ENCODE results near the gene FSTL4.
"Not testable (repeated sequence)": the region's sequence is repeated elsewhere in the genome, so short reads cannot be mapped to it uniquely, and the experiment has no call there.

FSTL4 gene

DNA sequence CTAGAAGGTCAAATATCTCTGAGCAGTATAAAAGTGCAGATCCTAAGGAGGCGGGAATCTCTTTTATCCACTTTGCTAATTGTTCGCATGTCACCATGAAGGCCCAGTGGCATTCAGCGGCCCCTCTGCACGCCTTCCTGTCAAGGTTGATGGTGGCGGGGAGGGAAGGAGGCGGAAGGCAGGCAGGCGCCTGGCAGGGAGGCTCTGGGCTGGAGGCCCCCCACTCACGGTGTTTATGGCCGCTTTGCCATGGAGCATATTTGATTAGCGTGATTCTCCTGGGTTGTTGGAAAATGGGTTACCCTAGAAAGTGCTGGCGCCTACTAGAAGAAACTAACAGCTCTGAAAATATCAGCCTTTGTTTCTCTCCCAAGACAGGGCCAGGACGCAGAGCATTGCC, 209.6 kb downstream of the FSTL4 start:
- DNase-seq (ENCODE audit: low spot score), result no peak

DNA sequence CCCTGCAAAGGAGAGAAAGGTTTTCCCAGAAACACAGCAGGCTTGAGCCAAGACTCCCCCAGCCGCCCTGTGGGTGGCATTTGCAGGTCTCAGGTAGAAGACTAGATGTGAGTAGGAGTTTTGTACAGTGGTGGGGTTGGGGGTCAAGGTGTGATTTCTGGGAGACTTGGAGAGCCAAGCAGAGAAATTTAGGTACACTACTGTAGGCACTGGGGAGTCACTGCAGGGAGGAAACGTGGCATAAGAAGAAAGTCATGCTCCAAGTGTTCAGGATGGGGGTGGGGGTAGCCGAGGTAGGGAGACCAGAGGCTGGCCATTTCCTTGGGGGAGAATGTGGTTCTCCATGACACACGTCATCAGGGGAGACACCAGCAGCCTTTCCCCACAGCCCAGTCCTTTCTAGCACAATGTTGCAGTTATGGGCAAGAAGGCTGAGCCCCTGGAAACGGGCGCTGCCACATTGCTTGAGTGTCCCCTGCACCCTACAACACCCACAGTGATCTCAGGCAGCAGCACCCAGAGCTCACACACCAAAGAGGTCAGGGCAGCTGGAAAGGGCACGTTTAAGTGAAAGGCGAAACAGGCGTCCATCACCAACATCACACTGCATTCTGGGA, 210.5 kb downstream of the FSTL4 start:
- DNase-seq (ENCODE audit: low spot score), result no peak

DNA sequence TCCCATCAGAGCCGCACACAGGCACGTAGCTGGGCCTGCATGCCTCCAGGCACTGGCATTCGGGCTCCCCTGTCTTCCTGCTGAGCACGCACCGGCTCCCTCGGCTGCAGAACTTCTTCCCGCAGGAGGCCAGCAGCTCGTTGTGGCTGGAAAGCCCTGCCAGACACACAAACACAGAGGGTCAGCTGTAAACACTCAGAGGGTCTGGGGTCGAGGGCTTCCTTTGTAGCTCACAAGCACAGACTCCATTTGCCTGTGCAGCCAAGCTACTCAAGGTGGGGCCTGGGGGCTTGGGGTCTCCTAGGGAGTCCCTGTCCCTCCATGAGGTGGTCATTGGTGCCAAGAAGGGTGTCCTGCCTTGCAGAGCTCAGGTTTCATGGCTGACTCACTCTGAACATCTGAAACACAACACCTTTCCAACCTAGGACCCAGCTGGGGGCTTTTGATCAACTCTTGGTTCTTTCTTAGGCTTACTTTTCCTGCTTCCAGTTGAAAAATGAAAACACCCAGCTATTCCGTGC, 211.4 kb downstream of the FSTL4 start:
- no peak for DNase-seq (ENCODE audit: low spot score)

DNA sequence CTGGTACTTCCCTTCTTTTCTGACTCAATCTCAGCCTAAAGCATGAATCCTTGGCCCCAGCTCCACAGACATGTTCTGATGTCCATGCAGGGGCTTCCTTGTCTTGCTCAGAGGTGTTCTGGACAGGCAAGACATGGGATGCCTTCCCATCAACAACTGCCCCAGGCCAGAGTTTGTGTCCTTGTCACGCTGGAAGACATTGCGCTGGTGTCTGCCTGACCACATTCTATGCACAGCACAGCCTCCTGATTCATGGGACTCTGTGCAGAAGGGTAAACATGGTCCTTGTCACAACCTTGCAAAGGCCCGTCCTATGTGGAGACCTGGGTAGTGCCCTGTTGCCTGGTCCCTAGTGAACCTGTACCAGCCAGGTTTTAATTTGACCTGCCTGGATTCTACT, 212.2 kb downstream of the FSTL4 start:
- no peak for DNase-seq (ENCODE audit: low spot score)

DNA sequence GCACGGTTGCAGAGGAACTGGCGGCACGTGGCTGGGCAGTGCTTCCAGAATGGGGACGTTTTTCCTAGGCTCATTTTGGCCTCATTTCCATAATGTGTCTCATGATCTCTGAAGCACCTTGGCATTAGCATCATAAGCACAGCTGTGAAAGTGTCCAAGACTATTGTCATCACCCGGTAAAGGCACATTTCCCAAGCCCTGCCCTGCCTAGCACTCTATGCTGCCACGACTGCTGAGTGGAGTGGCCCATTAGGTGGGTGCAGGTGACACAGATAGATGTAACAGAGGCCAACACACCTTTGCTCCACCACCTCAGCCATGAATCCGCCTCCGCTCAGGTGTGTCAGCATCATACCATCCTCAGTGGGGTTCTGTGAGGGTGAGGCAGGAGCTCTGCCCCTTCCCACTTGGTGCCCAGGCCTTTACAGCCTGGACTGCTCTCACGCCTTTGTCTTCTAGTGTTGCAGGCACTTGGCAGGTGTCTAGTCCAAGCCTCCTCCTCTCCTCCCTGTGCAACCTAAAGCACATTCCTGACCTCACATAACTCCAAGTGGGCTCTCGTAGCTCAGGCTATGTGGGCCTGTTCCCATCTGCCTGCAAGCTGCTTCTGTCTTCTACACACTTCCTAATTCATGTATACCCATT, 213.0 kb downstream of the FSTL4 start:
- DNase-seq (ENCODE audit: low spot score), result no peak

DNA sequence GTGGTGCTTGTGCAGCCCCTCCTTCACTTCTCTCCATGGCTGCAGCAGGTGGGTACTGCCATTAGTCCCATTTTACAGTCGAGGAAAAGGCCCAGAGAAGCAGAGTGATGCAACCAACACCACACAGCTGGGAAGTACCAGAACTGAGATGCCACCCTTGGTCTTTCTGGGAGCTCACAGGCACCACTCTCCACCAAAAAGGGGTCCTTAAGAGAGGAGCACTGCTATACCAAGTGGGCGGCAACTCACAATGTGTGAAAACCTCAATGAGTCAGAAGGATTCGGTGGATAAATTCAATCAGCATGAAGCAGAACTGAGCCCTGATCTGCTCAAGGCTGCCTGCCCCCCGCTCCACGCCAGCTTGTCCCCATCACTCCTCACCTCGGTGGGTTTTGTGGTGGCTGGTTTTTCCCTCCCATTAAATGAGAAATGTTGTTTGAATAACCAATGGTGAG, 213.7 kb downstream of the FSTL4 start:
- DNase-seq (ENCODE audit: low spot score), result no peak

DNA sequence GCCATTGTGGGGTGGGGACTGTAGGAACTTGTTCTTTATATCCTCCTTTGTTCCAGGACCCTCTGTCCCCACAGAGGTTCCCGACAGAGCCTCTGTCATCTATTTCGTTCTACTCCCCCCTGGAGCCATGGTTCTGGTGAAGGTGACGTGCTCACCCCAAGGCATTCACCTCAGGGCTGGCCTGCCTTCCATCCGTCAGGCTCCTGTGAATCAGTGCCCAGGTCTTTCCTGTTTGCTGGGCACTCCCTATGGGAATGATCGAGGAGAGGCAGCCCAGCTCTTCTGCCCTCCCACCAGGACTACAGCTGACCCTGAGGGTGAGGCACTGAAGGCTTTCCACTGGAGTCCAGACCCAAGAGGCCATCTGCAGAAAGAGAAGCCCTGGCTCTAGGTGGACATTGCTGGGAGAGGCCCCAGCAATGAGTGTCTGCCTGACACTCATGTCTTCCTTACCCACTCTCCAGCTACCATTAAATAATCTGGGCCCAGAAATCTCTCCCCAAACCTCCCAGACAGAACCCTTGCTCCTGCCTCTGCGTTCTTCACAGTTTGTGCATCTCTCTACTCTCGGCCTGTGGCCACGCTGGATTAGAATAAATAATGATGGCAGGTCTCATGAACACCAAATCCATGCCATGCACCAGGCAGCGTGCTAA, 214.2 kb downstream of the FSTL4 start:
- no peak for DNase-seq (ENCODE audit: low spot score)

DNA sequence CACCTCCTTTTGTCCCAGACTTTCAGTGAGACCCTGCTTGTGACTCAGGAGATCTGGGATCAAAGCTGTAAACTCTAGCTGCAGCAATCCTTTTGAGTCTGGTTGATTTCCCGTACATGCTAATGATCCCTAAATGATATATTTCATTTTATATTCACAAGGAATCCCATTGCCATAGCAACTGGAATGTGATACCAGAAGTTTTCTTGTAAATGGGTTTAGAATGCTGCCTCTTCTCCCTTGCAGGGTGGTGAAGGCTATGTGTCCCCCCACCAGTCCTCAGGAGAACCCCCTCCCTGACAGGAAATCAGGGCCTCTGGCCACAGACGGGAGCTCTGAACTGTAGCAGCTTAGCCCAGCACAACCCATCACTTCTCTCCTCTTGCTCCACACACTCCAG, 215.0 kb downstream of the FSTL4 start:
- no peak for DNase-seq (ENCODE audit: low spot score)

DNA sequence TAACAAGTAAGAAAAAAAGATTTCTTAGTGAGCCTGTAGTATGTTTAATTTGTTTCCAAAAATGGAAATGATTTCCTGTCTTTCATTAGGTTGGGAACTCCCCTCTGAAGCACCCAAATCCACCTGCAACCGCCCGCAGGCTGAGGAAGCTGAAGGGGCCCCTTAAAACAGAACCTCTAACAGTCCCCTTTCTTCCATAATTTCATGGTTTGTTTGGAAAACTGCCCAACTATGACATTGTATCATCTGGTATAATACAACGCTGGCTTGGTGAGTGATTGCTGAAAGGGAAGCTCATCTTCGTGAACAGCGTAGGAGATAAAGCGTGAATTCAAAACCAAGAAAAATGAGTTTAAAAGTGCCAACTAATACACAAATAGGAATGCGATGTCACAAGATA, 215.5 kb downstream of the FSTL4 start:
- DNase-seq (ENCODE audit: low spot score), result no peak

DNA sequence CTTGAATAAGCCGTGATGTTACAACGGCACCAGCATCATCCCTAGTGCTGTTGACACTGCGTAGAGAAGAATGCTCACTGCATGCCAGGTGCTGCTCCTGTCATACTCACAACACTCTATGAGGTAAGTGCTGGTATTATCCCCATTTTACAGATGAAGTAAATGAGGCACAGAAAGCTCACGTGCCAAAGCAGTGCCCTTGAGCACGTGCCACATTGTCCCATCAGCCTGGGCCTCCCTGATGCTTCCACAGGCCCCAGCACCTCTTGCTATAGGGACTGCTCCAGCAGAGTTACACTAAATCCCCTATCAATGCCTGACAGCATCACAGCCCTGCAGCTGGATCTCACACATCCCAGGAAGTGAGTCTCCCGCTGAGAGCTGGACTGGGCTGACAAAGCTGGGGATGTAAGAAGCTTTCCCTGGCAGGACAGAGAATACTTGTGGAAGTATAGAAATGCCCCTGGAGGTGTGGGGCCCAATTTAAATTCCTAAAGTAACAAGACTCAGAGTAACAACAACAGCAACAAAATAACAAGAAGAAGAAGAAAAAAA, 216.1 kb downstream of the FSTL4 start:
- DNase-seq (ENCODE audit: low spot score), result no peak

DNA sequence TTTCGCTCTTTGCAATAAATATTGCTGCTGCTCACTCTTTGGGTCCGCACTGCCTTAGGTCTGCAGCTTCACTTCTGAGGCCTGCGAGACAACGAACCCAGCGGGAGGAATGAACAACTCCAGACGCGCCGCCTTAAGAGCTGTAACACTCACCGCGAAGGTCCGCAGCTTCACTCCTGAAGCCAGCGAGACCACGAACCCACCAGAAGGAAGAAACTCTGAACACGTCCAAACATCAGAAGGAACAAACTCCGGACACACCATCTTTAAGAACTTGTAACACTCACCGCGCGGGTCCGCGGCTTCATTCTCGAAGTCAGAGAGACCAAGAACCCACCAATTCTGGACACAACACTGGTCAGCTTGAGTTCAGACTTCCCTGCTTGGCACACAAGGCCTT, 217.1 kb downstream of the FSTL4 start:
- DNase-seq (ENCODE audit: low spot score), result not testable (repeated sequence)

DNA sequence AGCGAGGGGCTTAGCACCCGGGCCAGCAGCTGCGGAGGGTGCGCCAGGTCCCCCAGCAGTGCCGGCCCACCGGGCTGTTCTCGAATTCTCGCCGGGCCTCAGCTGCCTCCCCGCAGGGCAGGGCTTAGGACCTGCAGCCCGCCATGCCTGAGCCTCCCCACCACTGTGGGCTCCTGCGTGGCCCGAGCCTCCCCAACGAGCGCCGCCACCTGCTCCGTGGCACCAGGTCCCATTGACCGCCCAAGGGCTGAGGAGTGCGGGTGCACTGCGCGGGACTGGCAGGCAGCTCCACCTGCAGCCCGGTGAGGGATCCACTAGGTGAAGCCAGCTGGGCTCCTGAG, 217.9 kb downstream of the FSTL4 start:
- DNase-seq (ENCODE audit: low spot score), result not testable (repeated sequence)

DNA sequence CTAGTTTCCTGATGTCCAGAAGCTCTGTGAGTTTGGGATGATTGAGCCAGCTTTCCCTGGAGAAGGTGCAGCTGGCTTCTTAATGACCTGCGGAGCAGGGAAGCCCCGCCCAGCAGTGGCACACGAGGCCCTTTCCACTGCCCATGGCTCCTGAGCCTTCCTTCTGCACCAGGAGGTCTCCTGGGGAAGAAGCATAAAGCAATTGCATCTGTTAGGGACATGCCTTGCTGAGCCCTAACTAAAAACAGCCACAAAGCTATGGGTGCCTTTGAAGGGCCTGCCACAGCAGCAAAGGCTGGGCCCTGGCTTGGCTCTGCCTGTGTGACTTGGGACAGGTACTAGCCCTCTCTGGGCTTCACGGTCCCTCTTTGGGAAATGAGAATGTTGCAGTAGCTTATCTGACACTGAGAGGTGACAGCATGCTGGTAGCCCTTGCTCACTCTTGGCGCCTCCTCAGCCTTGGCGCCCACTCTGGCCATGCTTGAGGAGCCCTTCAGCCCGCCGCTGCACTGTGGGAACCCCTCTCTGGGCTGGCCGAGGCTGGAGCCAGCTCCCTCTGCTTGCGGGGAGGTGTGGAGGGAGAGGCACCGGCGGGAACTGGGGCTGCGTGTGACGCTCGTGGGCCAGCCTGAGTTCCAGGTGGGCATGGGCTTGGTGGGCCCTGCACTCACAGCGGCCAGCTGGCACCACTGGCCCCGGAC, 218.4 kb downstream of the FSTL4 start:
- no peak for DNase-seq (ENCODE audit: low spot score)

DNA sequence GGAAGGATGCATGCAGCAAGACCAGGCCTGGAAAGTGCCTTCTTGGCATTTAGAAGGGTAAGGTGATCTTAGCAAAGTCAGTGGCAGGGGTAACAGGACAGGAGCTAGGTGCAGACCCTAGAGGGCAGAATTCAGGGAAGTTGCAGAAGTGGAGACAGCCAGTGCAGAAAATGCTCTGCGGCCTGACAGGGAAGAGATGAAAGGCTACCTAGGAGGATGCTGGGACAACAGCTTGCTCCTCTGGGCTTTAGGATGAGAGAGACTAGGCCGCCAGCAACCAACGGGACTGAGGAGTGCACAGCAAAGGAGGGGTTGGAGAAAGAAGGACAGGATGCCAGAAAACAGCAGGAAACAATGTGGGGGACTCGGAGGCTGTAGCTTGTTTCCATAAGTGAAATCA, 219.9 kb downstream of the FSTL4 start:
- no peak for DNase-seq (ENCODE audit: low spot score)

DNA sequence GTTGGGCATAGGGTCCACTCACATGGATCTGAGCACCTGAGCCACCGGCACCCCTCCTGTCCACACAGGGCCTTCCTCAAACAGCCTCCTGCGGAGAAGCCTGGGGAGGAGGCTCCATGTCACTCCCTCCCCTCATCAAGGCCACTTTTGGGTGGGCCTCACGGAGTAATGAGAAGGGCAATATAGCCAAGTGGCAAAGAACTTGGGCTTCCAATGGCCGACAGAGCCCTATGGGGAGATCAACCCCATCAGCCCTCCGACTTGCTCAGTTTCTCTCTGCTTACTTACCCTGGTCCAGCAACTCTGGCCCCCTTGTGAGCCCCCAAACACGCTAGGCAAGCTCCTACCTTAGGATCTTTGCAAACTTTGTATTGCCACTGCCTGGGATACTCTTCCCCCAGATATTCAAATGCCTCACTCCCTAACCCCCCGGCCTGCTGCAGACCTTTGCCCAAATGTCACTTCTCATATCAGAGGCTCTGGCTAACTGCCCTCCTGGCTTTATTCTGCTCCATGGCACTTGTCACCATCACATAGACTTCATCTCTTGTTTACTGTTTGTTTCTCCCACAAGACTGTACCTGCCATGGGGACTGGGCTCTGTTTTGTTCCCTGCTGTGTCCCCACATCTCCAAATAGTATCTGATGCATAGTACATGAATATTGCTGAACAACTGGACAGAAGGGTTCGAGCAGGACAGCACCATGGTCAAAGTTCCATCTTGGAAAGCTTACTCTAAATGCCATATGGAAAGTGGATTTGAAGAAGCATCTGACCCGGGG, 220.8 kb downstream of the FSTL4 start:
- DNase-seq (ENCODE audit: low spot score), result no peak

DNA sequence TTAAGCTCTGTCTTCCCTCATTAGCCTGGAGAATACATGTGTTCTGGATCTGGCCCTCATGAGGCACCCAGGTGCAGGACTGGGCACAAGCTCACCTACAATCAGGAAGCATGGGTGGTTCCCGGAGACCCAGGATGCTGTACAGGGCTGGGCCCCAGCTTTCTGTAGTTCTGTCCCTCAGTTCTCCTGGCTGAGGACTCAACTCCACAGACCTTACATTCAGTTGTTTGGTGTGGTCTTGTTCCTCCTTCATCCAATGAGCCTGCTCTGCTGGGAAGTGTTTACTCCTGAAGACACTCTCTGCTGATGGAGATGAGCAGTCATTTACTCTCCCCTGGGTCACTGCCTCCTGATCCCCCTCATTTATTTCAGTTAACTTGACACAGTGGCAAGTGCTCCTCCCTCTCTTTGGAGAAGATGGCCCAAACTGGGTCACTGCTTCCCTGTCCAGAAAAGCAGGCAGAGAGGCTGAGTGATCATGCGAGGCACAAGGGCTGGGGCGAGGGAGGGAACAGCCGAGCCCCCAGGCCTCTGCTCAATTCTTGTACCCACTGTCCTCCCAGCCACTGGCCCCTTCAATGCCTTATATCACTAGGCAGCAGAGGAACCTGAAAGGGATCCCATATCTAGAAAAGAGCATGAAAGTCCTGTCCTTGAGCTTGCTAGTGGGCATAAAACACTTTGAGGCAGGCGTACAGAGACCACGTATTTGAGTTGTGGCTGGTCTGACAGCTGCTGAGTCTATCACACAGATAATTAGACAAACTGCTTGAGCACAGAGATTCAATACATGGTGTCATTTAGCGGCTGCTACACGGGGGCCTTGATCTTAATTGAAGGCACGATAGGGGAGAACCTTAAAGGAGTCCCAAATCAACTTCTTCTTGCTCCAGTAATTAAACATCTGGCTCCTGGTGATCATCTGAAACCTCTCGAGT, 221.7 kb downstream of the FSTL4 start:
- DNase-seq (ENCODE audit: low spot score), result no peak

DNA sequence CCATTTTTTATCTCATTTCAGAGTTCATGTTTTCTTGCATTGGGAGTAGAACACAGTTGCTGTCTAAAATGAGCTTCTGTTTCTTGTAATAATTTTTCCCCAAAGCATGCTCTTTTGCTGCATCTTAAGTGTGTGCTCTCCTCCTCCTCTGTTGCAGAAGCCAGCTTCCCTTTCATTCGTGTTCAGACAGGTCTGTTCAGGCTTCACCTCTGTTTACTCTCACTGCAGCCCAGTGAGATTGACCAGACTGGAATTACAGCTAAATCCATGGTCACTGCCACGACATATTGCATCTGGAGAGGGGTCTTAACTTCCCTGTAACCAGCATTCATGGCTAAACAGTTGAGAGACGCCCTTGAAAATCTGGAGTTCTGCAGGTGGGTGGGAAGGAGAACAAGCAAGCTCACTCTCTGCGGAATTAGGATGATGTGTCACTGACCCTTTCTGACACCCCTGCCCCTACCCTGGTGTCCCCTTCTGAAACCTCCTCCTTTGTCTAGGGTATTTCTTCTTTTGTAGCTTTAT, 223.2 kb downstream of the FSTL4 start:
- no peak for DNase-seq (ENCODE audit: low spot score)

DNA sequence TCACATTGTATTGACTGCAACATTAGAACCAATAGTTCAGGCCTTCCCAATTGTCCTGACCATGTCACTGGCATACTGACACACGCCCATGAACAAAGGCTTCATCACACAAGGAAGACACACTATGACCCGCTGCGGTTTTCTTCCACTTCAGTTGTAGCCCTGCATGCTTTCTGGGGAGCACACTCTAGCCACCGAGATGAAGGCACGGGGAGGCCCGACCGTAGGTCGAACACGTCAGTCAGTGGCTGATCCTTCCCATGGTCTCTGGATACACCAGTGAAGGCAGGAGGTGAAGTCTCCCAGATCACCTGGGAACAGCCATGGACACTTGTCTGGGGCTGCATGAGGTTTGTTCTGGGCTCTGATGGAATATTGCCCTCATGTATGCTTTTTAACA, 224.7 kb downstream of the FSTL4 start:
- DNase-seq (ENCODE audit: low spot score), result no peak

DNA sequence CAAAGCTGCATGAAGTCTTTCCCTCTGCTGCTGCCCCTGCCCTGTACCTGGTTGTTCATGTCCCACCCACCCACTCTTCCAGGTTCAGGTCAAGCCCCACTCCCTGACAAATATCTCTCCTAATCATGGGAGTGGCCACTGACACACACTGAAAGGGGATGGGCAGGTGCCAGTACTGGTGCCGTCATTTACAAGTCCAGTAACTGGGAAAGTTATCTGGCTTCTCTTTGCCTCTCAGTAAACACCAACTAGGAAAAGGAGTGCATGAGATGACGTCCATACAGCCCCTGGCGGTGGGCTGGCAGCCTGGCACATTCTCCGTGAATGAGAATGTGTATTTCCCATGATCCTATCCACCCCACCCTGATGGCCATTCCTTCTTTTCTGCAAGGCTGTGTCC, 225.2 kb downstream of the FSTL4 start:
- DNase-seq (ENCODE audit: low spot score), result no peak

DNA sequence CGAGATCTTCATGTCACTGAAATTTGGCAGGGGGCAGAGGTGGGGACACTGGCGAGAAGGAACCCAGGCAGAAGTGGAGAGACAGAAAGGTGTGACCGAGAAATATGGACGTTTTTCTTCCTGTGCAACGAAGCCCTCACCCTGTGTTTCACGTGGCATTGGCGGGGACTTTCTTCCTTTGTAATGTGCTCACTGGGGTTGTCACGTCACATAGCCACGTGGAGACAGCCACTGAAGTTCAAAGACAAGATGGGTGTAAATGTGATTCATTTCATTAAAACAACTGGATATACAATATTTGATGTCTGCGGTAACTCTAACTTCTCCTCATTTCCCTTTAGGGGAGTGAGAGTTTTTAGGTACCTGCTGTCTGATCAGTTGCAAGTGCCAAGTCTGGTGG, 225.7 kb downstream of the FSTL4 start:
- DNase-seq (ENCODE audit: low spot score), result no peak

All from kidney tubule cell (primary cell).